GM06990 (cell line): ENCODE measurements around the gene JPH3.
A peak's percentile ranks its signal among the peaks of the same experiment; 100 is the strongest.

Source experiments
- DNase-seq: peaks from one replicate; pipeline ENCODE4 v3.0.0-alpha.2; 2011; ENCODE audit not compliant: insufficient read length; ENCODE audit errors: extremely low read depth
- H3K27me3 ChIP-seq: replicated peaks from 2 replicates; pipeline ENCODE4 v1.6.0; 2011; ENCODE audit warnings: low read length; ENCODE audit not compliant: control insufficient read depth, insufficient read depth
- H3K36me3 ChIP-seq: 2 replicates; pipeline ENCODE4 v1.5.1; 2011; ENCODE audit warnings: low read length; ENCODE audit not compliant: control insufficient read depth, insufficient read depth
- H3K4me3 ChIP-seq: replicated peaks from 2 replicates; pipeline ENCODE4 v1.5.1; 2011; ENCODE audit warnings: low read depth, mild to moderate bottlenecking, control low read depth, low read length
- TF ChIP-seq, protein P1 (sequence below): IDR thresholded peaks from 2 replicates; pipeline ENCODE4 v1.5.1; 2011; ENCODE audit warnings: low read length, control low read depth, mild to moderate bottlenecking, inconsistent platforms; ENCODE audit not compliant: insufficient read depth, poor library complexity, severe bottlenecking

The JPH3 gene

DNA sequence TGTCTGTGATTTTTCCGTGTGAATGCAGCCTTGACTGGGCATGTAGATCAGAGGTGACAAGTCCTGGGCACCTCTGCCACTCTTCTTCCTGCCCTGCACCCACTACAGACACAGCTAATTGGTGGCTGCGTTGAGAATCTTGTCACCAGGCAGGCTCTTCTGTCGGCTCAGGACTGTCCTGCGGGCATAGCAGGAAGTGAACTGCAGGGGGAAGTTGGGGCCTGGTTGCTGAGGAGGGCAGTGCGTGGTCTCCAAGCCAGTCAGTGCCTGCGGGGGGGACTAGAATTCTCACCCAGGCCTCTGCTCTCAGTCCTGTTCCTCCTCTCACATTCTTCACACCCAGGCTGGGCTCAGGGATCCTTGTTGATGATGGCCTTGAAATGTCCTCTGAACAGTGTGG is 50.5 kb downstream of the JPH3 start:
- no peak for DNase-seq
- TF ChIP-seq, protein P1, sequence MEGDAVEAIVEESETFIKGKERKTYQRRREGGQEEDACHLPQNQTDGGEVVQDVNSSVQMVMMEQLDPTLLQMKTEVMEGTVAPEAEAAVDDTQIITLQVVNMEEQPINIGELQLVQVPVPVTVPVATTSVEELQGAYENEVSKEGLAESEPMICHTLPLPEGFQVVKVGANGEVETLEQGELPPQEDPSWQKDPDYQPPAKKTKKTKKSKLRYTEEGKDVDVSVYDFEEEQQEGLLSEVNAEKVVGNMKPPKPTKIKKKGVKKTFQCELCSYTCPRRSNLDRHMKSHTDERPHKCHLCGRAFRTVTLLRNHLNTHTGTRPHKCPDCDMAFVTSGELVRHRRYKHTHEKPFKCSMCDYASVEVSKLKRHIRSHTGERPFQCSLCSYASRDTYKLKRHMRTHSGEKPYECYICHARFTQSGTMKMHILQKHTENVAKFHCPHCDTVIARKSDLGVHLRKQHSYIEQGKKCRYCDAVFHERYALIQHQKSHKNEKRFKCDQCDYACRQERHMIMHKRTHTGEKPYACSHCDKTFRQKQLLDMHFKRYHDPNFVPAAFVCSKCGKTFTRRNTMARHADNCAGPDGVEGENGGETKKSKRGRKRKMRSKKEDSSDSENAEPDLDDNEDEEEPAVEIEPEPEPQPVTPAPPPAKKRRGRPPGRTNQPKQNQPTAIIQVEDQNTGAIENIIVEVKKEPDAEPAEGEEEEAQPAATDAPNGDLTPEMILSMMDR = no peak
- no peaks in the 10 kb centered on the region for H3K36me3 ChIP-seq
- H3K4me3 ChIP-seq = no peak overlapping the region
- no peaks in the 10 kb centered on the region; the same call in 1 of the 2 replicates for H3K27me3 ChIP-seq

DNA sequence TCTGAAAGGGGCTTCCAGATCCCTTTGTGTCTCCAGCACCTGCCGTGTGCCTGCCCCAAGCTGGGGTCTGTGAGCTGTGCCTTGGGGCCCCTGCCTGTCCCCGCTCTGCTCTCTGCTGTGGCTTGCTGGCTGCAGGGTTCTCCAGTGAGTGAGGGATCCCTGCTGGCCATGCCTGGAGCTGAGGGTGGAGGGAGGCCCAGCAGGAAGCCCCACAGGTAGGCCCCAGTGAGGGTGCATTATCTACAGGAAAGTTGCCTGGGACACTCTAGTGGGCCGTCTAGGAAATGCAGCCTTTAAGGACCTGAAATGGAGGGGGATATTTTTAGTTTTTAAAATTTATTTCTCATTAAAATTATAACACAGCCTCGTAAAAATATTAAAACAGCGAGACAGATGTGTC is 50.9 kb downstream of the JPH3 start:
- Histone ChIP-seq H3K27me3 (no peaks in the 10 kb centered on the region; the same call in 1 of the 2 replicates), H3K36me3 (no peaks in the 10 kb centered on the region), H3K4me3 (no peak overlapping the region)
- DNase-seq = no peak
- TF ChIP-seq, protein P1 = peak; percentile 32

DNA sequence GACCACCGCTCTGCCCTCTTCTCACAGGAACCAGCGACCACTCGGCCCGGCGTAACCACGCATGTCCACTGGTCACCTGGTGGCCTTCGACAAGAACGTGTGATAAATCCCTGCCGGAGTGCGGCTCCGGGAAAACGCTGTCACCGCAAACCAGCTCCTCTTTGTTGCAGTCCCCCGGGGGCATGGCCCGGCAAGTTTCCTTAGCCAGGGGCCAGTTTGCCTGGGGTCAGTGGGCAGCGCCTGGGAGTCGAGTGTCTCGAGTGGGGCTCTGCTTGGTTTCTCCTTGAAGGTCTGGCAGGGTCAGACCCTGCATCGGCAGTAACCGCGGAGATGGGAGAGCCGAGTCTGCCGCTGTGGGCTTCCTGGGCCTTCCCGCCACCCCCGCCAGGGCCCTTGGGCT is 52.5 kb downstream of the JPH3 start:
- Histone ChIP-seq H3K36me3 (no peaks in the 10 kb centered on the region), H3K4me3 (no peak overlapping the region), H3K27me3 (no peaks in the 10 kb centered on the region; the same call in 1 of the 2 replicates)
- TF ChIP-seq, protein P1 = no peak
- no peak for DNase-seq

DNA sequence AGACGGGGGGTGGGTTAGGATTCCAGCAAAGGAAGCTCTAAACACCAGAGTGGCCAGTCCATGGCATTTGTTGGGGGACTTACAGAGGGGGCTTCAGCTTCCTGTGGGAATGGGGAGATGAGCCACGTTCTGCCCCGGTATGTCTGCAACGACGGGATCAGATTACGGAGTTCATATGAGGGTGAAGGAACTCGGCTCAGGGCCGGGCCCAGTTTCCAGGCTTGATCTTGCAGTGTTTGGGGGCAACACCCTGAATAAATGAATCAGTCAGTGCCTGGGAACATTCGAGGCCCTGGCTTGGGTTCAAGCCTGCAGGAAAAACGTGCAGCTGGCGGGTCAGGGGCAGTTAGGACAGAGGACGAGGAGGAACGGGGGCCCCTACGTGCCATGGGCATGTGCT is 54.0 kb downstream of the JPH3 start:
- no peaks in the 10 kb centered on the region for H3K36me3 ChIP-seq
- TF ChIP-seq, protein P1 = no peak
- H3K27me3 ChIP-seq = no peaks in the 10 kb centered on the region; the same call in 1 of the 2 replicates
- no peak overlapping the region for H3K4me3 ChIP-seq
- no peak for DNase-seq

DNA sequence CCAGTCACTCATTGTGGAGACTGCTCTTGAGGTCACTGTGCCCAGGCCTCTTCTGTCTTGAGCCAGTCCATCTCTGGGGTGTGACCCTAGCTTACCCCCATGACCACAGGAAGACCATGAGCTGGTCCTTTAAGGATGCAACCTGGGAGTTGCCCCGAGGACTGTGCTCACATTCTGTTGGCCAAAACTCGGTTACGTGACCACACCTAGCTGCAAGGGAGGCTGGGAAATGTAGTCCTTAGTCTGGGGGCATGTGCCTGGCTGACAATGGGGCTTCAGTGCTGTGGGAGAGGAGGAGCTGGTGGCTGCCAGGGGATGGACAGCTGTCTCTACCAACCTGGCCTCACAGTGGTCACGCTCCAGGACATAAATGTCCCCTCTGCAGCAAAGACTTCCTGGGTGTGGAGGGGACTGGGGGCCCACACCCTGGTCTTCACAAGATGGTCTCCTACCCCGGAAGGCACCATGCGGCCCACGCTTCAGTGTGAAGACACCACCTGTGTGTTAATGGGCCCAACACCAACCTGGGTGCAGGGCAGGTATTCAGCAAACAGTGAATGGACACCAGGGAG is 55.4 kb downstream of the JPH3 start:
- TF ChIP-seq, protein P1 = no peak
- no peaks in the 10 kb centered on the region; the same call in 1 of the 2 replicates for H3K27me3 ChIP-seq
- no peak for DNase-seq
- no peaks in the 10 kb centered on the region for H3K36me3 ChIP-seq
- no peak overlapping the region for H3K4me3 ChIP-seq
